ENCODE data around the gene DNAL4.

GRCh38 chr22:38750638-38751037 is 43.3 kb downstream of the DNAL4 start:
- TF ChIP-seq POLR2A (IDR thresholded peaks at IDR 0.05), result no peak
- TF ChIP-seq CTCF (IDR thresholded peaks at IDR 0.05), result no peak
